T-helper 2 cell (primary cell): ENCODE measurements around the gene BEND5.

Source experiments
- DNase-seq, 5 experiments: peaks; one replicate each; pipeline versions ENCODE4 v3.0.0 to v3.0.0-alpha.2; 2012 to 2022
- total RNA-seq, 2 donors: gene quantifications; one replicate each; lab custom pipeline; 2026; lab: John Stamatoyannopoulos, UW

BEND5 gene
- total RNA-seq = 1.2 to 1.6 reads per million in 2 donors

DNA sequence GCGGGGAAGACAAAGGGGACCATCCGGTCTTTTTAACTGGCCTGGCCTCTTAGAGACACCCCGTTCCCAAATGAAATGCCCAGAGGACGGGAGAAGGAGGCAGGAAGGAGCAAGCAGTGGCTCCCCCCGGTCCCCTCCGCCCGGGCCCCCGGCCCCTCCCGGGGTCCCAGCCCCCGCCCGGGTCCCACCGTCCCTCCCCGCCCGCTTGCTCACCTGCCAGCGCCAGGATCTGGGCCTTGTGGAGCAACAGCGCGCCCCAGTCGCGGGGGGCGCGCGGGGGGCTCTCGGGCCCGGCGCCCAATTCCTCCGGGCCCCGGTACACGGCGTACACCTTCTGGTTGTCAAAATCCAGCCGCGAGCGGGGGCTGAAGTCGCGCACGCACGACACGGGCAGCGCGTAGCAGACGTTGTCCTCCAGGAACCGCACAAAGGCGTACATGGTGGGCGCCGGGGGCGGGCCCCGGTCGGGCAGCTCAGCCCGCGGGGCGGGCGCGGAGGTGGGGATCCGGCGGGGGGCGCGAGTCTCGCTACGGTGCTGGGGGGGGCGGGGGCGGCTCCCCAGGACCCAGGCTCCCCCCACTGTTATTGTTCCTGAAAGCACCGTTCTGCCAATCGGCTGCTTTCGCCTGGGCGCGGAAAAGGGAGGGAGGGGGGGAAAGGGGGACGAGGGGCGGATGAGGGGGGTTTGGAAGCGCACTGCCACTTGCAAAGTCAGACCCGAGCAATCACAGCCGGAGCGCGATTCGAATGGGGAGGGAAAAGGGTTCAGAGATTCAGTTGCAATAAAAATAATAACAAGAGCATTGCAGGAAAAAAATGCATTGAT, at the start of gene BEND5:
TSS of gene BEND5 (minus strand) at position 499 of the 826 bp plus-strand sequence. CDS start at position 439, 60 bp downstream.
- peak in 3 of 5 experiments; percentile 25 to 81 (median 36) for DNase-seq

- no peak for DNase-seq
These were observed 46.5 kb upstream of the BEND5 start for GRCh38 chr1:48823168-48823567.

- DNase-seq = no peak
These were observed 43.8 kb upstream of the BEND5 start for GRCh38 chr1:48820491-48820890.

GRCh38 chr1:48817505-48818114, 40.9 kb upstream of the BEND5 start:
- DNase-seq = peak in 1 of 5 experiments; percentile 37

DNA sequence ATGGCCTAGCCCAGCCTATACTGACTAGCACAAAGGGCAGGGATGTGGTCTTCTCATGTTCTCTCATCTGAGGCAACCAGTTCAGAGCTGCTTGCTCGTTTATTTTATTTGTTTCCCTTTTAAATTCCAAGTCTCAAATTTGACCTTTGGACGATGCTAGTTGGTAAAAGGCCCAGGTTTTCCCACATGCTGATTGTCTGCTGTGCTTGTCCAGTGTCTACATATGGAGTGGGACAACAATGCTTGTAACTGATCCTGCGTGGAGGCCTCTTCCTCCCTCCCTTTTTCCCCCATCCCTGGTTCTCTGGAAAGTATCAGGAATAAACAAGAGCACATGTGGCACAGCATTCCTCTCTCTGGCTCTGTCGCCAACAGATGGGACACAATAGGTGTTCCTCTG, 34.0 kb upstream of the BEND5 start:
- no peak for DNase-seq

DNA sequence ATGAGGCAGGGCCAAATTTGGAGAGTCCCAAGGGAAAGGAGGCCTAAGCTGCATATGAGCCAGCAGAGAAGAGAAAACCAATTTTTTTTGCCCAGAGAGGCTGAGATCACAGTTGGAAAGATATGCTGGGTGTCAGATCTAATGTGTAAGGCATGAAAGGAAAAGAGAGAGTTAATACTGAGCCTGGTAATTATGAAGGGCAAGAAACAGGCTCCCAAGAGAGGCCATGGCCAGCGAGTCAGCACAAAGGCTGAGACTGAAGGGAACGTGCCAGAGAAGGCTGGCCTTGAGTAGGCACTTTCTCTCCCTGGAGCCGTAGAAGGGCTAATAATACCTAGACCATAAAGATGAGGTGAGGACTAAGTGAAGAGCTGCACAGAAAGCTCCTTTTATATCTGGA, 31.8 kb upstream of the BEND5 start:
- no peak for DNase-seq

- no peak for DNase-seq
These were observed 31.0 kb upstream of the BEND5 start for GRCh38 chr1:48807554-48808260.

DNA sequence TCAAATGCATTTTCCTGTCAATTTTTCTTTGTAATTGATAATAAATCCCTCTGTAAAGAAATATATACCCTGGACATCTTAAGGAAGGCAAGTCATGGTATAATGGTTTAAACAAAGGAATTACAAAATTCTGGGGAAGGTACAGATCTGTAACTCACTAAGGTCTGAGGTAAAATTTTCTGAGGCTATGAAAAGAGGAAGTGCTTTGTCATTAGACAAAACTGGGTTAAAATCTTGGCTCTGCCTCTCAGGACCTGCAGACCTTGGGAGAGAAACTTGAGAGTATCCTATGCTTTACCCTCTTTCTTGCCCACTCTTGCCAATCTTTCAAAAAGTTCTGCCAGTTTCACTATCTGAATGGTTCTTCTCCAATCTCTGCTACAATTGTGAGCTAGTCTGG, 26.8 kb upstream of the BEND5 start:
- DNase-seq = no peak

- DNase-seq = no peak
These were observed 18.1 kb upstream of the BEND5 start for GRCh38 chr1:48794816-48795215.

GRCh38 chr1:48793863-48794262, 17.2 kb upstream of the BEND5 start:
- no peak for DNase-seq

GRCh38 chr1:48792961-48793360, 16.3 kb upstream of the BEND5 start:
- DNase-seq = no peak

- peak in 1 of 5 experiments; percentile 67 for DNase-seq
These were observed 13.7 kb upstream of the BEND5 start for GRCh38 chr1:48790397-48790796.

GRCh38 chr1:48789903-48790302, 13.2 kb upstream of the BEND5 start:
- peak in 1 of 5 experiments; percentile 9 for DNase-seq

DNA sequence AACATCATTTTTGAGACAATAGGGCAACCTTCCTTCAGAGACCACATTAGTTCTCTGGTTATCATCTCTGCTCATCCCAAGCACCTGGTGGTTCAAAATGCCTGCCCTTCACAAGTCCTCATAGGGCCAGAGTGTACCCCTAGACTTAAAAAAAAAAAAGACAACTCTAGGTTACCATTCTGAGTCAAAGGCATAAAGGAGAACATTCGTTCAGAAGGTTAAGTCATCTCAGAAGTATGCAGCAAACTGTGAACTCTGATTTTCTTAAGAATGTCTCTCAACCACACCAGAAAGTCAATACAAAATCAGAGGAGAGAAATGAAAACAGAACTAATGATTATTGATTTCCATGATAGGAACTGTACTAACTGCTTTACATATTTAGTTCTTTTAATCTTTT, 9.2 kb upstream of the BEND5 start:
- peak in 1 of 5 experiments; percentile 74 for DNase-seq

GRCh38 chr1:48784301-48784700, 7.6 kb upstream of the BEND5 start:
- DNase-seq = no peak

- no peak for DNase-seq
These were observed 666 bp upstream of the BEND5 start for GRCh38 chr1:48777219-48777895.

DNA sequence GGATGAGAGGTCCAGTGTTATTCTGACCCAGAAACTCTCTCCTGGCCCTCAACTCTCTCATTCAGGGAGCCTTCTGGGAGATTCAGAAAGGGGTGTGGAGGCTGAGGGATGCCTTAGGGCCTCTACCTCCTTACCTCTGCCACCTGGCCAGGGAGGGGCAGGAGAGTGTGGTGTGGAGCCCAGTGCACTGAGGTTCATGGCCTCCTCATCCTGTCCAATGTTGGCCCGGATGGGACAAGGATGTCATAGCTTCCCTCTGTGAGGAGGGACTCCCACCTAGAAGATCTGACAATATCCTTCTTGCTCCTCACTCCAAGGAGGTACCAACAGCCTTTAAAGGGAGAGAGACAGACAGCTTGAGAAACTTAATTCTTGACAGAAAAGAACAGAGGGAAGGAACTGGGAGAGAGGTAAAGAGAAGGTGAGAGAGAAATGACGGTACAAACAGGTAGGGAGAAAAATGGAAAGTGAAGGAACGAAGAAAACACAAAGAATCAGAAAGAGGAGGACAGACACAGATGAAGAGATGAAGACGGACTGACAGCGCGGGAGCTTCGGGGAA, 779 bp downstream of the BEND5 start:
- DNase-seq = no peak

- peak in 1 of 5 experiments; percentile 40 for DNase-seq
These were observed 3.6 kb downstream of the BEND5 start for GRCh38 chr1:48773133-48773532.

- DNase-seq = no peak
These were observed 4.5 kb downstream of the BEND5 start for GRCh38 chr1:48772211-48772610.

GRCh38 chr1:48771561-48771960, 5.1 kb downstream of the BEND5 start:
- DNase-seq = no peak

GRCh38 chr1:48767975-48768510, 8.6 kb downstream of the BEND5 start:
- DNase-seq = no peak

DNA sequence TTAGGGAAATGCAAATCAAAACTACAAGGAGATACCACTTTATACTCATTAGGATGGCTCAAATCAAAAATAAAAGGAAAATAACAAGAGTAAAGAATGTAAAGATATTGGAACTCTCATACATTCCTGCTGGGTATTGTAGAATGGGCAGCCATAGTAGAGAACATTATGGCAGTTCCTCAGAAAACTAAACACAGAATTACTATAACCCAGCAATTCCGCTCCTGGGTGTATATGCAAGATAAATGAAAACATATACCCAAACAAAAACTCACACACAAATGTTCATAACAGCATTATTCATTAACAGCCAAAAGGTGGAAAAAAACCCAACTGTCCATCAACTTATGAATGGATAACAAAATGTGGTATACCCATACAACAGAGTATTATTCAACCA, 11.4 kb downstream of the BEND5 start:
- no peak for DNase-seq
